Erythroblast (primary cell): ENCODE measurements around the gene ANKRD63.

Experiments used
- GATA1 ChIP-seq: IDR thresholded peaks from 2 replicates; pipeline ENCODE4 v1.6.1; 2011; ENCODE audit warnings: low read depth, mild to moderate bottlenecking, control low read depth, low read length, moderate library complexity
- POLR2A ChIP-seq: IDR thresholded peaks from 2 replicates; pipeline ENCODE4 v1.6.1; 2011; ENCODE audit warnings: mild to moderate bottlenecking, low read length

DNA sequence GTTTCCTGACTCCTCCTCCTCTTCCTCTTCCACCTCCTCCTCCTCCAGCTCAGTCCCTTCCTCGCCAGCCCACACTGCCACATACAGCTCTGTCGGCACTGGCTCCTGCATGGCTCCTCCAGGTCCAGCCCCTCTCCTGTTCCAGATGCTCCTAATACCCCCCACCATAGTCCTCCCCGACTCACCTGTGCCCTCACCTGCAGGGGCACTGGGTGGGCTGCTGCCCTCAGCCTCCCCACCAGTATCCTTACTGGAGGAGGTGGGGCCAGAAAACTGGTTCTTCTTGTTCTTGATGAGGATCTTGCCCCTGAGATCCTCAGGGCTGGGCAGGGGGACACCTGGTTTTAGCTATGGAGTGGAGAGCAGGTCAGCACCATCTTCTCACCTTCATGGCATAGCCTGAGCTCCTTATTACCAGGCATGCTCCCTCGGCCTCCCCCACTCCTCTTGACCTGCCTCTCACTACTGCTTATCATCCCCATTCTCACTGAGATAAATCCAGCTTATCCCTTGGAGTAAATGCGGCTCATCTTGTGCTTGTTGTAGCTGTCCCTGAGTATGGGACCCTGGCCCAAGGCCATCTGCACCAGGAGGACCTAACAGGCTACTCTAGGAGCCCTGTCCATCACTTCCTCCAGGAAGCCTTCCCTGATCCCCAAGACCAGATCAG lies 13.8 kb upstream of the ANKRD63 start:
- TF ChIP-seq POLR2A (no peak), GATA1 (no peak)
